ENCODE results near the gene SLC6A4. TPM values are rescaled to one million over a fixed set of nuclear protein-coding genes. Genes with fewer than 3 reads are reported as not detected.

The SLC6A4 gene
- total RNA-seq, 1 experiment from 2014 or later = 0.30 TPM

GRCh38 chr17:30239089-30239462 lies 3.6 kb upstream of the SLC6A4 start:
- H3K9me3 ChIP-seq (ENCODE audit: control insufficient read depth in 1 of 2, insufficient read depth in 1 of 2, low read depth in 1 of 2, low read length in 2 of 2) = peaks cover 0 to 3% of the 10 kb centered on the region in 2 experiments; a peak in 1 of 4 replicates
- no peaks in the 10 kb centered on the region for H4K20me1 ChIP-seq (ENCODE audit: insufficient read depth)
- no peaks in the 10 kb centered on the region for H3K36me3 ChIP-seq (ENCODE audit: control insufficient read depth in 1 of 2, insufficient read depth in 2 of 2, low read length in 2 of 2)
- H2AFZ ChIP-seq (ENCODE audit: low read depth, low read length, poor library complexity, severe bottlenecking) = no peak overlapping the region
- peaks cover 0 to 3% of the 10 kb centered on the region in 2 experiments; a peak in 1 of 4 replicates for H3K4me1 ChIP-seq (ENCODE audit: control insufficient read depth in 1 of 2, insufficient read depth in 2 of 2, low read length in 2 of 2)
- no peak overlapping the region for H3K27ac ChIP-seq (ENCODE audit: low read depth, low read length)
- ChIA-PET CTCF (no interaction called here), RAD21 (ENCODE audit: low non-redundant PET in 1 of 2, low total read pairs in 2 of 2, uncharacterized antibody in 2 of 2, unreplicated experiment in 2 of 2) (no interaction called here), POLR2A (no interaction called here)
- H3K4me3 ChIP-seq (replicated peaks in 1 of 2; ENCODE audit: low read depth in 1 of 2, low read length in 2 of 2) = no peak overlapping the region
- ATAC-seq = no peak
- H3K79me2 ChIP-seq (ENCODE audit: insufficient read depth, low read length) = no peaks in the 10 kb centered on the region
- no peak overlapping the region for H3K4me2 ChIP-seq (ENCODE audit: low read length)
- no peak for TF ChIP-seq YY1 (IDR thresholded peaks at IDR 0.05; ENCODE audit: extremely low read depth, insufficient replicate concordance, low read depth, low read length)
- TF ChIP-seq, protein P1, sequence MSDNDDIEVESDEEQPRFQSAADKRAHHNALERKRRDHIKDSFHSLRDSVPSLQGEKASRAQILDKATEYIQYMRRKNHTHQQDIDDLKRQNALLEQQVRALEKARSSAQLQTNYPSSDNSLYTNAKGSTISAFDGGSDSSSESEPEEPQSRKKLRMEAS (IDR thresholded peaks at IDR 0.05) = no peak
- TF ChIP-seq POLR2A (IDR thresholded peaks at IDR 0.05; ENCODE audit: borderline replicate concordance, extremely low read depth, insufficient read depth, insufficient read length) = no peak
- TF ChIP-seq ZBTB33 (IDR thresholded peaks at IDR 0.05; ENCODE audit: extremely low read depth, insufficient replicate concordance, low read length) = no peak
- no peak for TF ChIP-seq TCF7L2 (IDR thresholded peaks at IDR 0.05; ENCODE audit: borderline replicate concordance, extremely low read depth, insufficient read depth, insufficient read length)
- TF ChIP-seq JUND (IDR thresholded peaks at IDR 0.05) = no peak
- TF ChIP-seq FOSL1 (IDR thresholded peaks at IDR 0.05; ENCODE audit: low read depth) = no peak
- TF ChIP-seq ZNF274 (IDR thresholded peaks at IDR 0.05; ENCODE audit: low read depth, low read length) = no peak
- TF ChIP-seq ZFX (IDR thresholded peaks at IDR 0.05) = no peak
- no peak for TF ChIP-seq RAD21 (IDR thresholded peaks at IDR 0.05; ENCODE audit: low read depth)
- BruUV-seq (replicated peaks) = no TSS peak
- no peak for DNase-seq (ENCODE audit: low read depth, low spot score)
- no peaks in the 10 kb centered on the region for H3K9me2 ChIP-seq (ENCODE audit: insufficient read depth)
- no peak overlapping the region for H3K9ac ChIP-seq (ENCODE audit: low read length)
- H3K27me3 ChIP-seq (ENCODE audit: insufficient read depth, low read length) = peaks cover 10% of the 10 kb centered on the region; the same call in 1 of the 2 replicates
- intact Hi-C loops (cut with micrococcal nuclease) = no loop called here
